ENCODE results near the gene GPR75.

The GPR75 gene

DNA sequence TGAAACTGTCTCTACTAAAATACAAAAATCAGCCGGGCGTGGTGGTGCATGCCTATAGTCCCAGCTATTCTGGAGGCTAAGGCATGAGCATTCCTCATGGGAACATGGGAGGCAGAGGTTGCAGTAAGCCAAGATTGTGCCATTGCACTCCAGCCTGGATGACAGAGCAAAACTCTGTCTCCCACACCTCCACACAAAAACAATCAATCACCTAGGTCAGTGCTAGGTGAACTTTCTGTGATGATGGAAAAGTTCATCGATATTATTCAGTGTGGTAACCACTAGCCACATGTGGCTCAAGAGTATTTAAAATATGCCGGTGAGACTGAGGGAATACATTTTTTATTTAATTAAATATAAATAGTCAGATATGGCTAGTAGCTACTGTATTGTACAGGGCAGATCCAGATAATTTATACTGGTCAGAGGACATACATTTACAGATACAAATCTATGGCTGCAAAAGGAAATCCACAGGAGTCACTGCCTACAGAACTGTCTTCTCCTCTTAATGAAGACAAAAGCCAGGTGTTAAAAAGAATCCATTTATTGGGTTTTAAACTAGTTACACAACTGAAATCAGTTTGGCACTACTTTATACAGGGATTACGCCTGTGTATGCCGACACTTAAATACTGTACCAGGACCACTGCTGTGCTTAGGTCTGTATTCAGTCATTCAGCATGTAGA is 3.9 kb upstream of the GPR75 start:
- Histone ChIP-seq H3K27me3 (ENCODE audit: low read length) (no peaks in the 10 kb centered on the region), H2AFZ (ENCODE audit: low read depth, low read length, severe bottlenecking) (no peak overlapping the region), H3K36me3 (ENCODE audit: low read length) (peaks cover 33% of the 10 kb centered on the region; the same call in 1 of the 2 replicates), H3K9me3 (ENCODE audit: insufficient read depth, low read length) (no peaks in the 10 kb centered on the region), H3K9ac (ENCODE audit: low read length) (no peak overlapping the region), H3K9me2 (replicated peaks; ENCODE audit: insufficient read depth, low read length) (no peaks in the 10 kb centered on the region), H3K79me2 (ENCODE audit: insufficient read depth, low read length) (no peaks in the 10 kb centered on the region), H3F3A (ENCODE audit: insufficient read depth) (peaks cover 4% of the 10 kb centered on the region; the same call in 1 of the 2 replicates), H3K27ac (ENCODE audit: low read depth, low read length) (no peak overlapping the region), H3K4me3 (ENCODE audit: insufficient read depth, low read length, poor library complexity, severe bottlenecking) (no peak overlapping the region), H3K4me2 (ENCODE audit: low read depth, low read length, poor library complexity, severe bottlenecking) (no peak overlapping the region), H4K20me1 (ENCODE audit: low read depth, low read length) (no peaks in the 10 kb centered on the region)
- TF ChIP-seq, protein P1, sequence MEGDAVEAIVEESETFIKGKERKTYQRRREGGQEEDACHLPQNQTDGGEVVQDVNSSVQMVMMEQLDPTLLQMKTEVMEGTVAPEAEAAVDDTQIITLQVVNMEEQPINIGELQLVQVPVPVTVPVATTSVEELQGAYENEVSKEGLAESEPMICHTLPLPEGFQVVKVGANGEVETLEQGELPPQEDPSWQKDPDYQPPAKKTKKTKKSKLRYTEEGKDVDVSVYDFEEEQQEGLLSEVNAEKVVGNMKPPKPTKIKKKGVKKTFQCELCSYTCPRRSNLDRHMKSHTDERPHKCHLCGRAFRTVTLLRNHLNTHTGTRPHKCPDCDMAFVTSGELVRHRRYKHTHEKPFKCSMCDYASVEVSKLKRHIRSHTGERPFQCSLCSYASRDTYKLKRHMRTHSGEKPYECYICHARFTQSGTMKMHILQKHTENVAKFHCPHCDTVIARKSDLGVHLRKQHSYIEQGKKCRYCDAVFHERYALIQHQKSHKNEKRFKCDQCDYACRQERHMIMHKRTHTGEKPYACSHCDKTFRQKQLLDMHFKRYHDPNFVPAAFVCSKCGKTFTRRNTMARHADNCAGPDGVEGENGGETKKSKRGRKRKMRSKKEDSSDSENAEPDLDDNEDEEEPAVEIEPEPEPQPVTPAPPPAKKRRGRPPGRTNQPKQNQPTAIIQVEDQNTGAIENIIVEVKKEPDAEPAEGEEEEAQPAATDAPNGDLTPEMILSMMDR (IDR thresholded peaks at IDR 0.05; ENCODE audit: insufficient read depth, low read length, poor library complexity, severe bottlenecking): no peak
- TF ChIP-seq EZH2phosphoT487 (conservative IDR thresholded peaks at IDR 0.05; ENCODE audit: low read length): no peak

DNA sequence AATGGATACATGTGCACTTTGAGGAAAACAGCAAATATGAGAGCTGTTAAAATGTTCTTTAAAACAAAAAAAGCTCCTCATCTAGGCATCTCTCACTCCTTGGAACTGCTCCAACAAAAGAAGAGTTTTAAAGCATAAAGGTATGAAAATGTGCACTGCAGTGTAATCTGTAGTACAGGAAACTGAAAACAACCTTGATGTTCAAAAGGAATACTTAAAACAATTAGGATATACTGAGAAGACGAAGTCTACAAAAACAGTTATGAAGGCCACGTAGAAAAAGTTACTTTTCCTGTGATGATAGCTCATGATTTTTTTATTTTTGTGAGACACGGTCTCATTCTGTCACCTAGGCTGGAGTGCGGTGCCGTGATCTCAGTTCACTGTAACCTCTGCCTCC is 2.1 kb upstream of the GPR75 start:
- Histone ChIP-seq H3K9ac (ENCODE audit: low read length) (no peak overlapping the region), H3K4me3 (ENCODE audit: insufficient read depth, low read length, poor library complexity, severe bottlenecking) (no peak overlapping the region), H3F3A (ENCODE audit: insufficient read depth) (peaks cover 4% of the 10 kb centered on the region; the same call in 1 of the 2 replicates), H3K27me3 (ENCODE audit: low read length) (no peaks in the 10 kb centered on the region), H3K79me2 (ENCODE audit: insufficient read depth, low read length) (no peaks in the 10 kb centered on the region), H3K9me3 (ENCODE audit: insufficient read depth, low read length) (no peaks in the 10 kb centered on the region), H3K9me2 (replicated peaks; ENCODE audit: insufficient read depth, low read length) (no peaks in the 10 kb centered on the region), H3K4me2 (ENCODE audit: low read depth, low read length, poor library complexity, severe bottlenecking) (no peak overlapping the region), H3K36me3 (ENCODE audit: low read length) (peaks cover 28% of the 10 kb centered on the region; the same call in 1 of the 2 replicates), H2AFZ (ENCODE audit: low read depth, low read length, severe bottlenecking) (no peak overlapping the region), H3K27ac (ENCODE audit: low read depth, low read length) (no peak overlapping the region), H4K20me1 (ENCODE audit: low read depth, low read length) (no peaks in the 10 kb centered on the region)
- TF ChIP-seq, protein P1 (IDR thresholded peaks at IDR 0.05; ENCODE audit: insufficient read depth, low read length, poor library complexity, severe bottlenecking): no peak
- TF ChIP-seq EZH2phosphoT487 (conservative IDR thresholded peaks at IDR 0.05; ENCODE audit: low read length): no peak

DNA sequence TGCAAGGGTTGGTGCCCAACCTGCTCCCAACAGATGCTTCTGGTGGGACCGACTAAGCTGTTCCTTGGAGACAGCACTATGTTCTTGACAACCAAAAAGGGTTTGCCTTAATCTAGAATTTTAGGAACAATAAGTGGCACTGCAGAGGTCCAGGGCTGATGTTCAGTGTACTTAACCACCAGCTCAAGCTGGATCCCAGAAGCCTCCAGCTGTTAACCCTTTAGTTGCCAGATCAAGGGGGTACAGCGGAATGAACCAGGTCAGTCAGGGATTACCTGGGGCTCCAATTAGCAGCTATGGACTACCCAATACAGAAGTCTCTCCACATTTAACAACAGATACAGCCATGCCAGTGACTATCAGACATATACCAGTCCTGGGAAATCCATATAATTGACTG is 3.5 kb downstream of the GPR75 start:
- no peaks in the 10 kb centered on the region for H3K9me3 ChIP-seq (ENCODE audit: insufficient read depth, low read length)
- TF ChIP-seq, protein P1 (IDR thresholded peaks at IDR 0.05; ENCODE audit: insufficient read depth, low read length, poor library complexity, severe bottlenecking): no peak
- TF ChIP-seq EZH2phosphoT487 (conservative IDR thresholded peaks at IDR 0.05; ENCODE audit: low read length): no peak
- H3K9me2 ChIP-seq (replicated peaks; ENCODE audit: insufficient read depth, low read length): no peaks in the 10 kb centered on the region
- H3K27me3 ChIP-seq (ENCODE audit: low read length): no peaks in the 10 kb centered on the region
- no peak overlapping the region for H3K4me2 ChIP-seq (ENCODE audit: low read depth, low read length, poor library complexity, severe bottlenecking)
- H3K79me2 ChIP-seq (ENCODE audit: insufficient read depth, low read length): no peaks in the 10 kb centered on the region
- H2AFZ ChIP-seq (ENCODE audit: low read depth, low read length, severe bottlenecking): no peak overlapping the region
- peaks cover 11% of the 10 kb centered on the region; the same call in 1 of the 2 replicates for H3K36me3 ChIP-seq (ENCODE audit: low read length)
- H4K20me1 ChIP-seq (ENCODE audit: low read depth, low read length): no peaks in the 10 kb centered on the region
- H3K4me3 ChIP-seq (ENCODE audit: insufficient read depth, low read length, poor library complexity, severe bottlenecking): no peak overlapping the region
- no peak overlapping the region for H3K27ac ChIP-seq (ENCODE audit: low read depth, low read length)
- no peak overlapping the region for H3K9ac ChIP-seq (ENCODE audit: low read length)
- H3F3A ChIP-seq (ENCODE audit: insufficient read depth): no peaks in the 10 kb centered on the region; the same call in 1 of the 2 replicates

Data from SU-DHL-6 (cell line).